ENCODE measurements around the gene LRRC15.

LRRC15 gene

GRCh38 chr3:194333212-194333980 lies 36.1 kb downstream of the LRRC15 start:
- DNase-seq (ENCODE audit: low read depth), result no peak

GRCh38 chr3:194332858-194333211 lies 36.7 kb downstream of the LRRC15 start:
- DNase-seq (ENCODE audit: low read depth), result no peak

- DNase-seq (ENCODE audit: low read depth), result no peak
Measured at GRCh38 chr3:194330579-194330978, 39.0 kb downstream of the LRRC15 start.

GRCh38 chr3:194330160-194330559 lies 39.4 kb downstream of the LRRC15 start:
- no peak for DNase-seq (ENCODE audit: low read depth)

- no peak for DNase-seq (ENCODE audit: low read depth)
Measured at GRCh38 chr3:194329583-194329965, 40.0 kb downstream of the LRRC15 start.

GRCh38 chr3:194328942-194329582 lies 40.5 kb downstream of the LRRC15 start:
- no peak for DNase-seq (ENCODE audit: low read depth)

GRCh38 chr3:194328053-194328657 lies 41.4 kb downstream of the LRRC15 start:
- DNase-seq (ENCODE audit: low read depth), result no peak

GRCh38 chr3:194327218-194328052 lies 42.1 kb downstream of the LRRC15 start:
- DNase-seq (ENCODE audit: low read depth), result no peak

- DNase-seq (ENCODE audit: low read depth), result no peak
Measured at GRCh38 chr3:194326968-194327217, 42.6 kb downstream of the LRRC15 start.

GRCh38 chr3:194326192-194326967 lies 43.2 kb downstream of the LRRC15 start:
- no peak for DNase-seq (ENCODE audit: low read depth)

GRCh38 chr3:194325424-194326153 lies 44.0 kb downstream of the LRRC15 start:
- no peak for DNase-seq (ENCODE audit: low read depth)

GRCh38 chr3:194324823-194325327 lies 44.7 kb downstream of the LRRC15 start:
- no peak for DNase-seq (ENCODE audit: low read depth)

- no peak for DNase-seq (ENCODE audit: low read depth)
Measured at GRCh38 chr3:194323785-194324735, 45.5 kb downstream of the LRRC15 start.

GRCh38 chr3:194322678-194323211 lies 46.8 kb downstream of the LRRC15 start:
- DNase-seq (ENCODE audit: low read depth), result no peak

GRCh38 chr3:194321693-194322640 lies 47.6 kb downstream of the LRRC15 start:
- DNase-seq (ENCODE audit: low read depth), result no peak

GRCh38 chr3:194320744-194321243 lies 48.7 kb downstream of the LRRC15 start:
- no peak for DNase-seq (ENCODE audit: low read depth)

GRCh38 chr3:194320100-194320499 lies 49.4 kb downstream of the LRRC15 start:
- DNase-seq (ENCODE audit: low read depth), result no peak

GRCh38 chr3:194318511-194319161 lies 50.9 kb downstream of the LRRC15 start:
- no peak for DNase-seq (ENCODE audit: low read depth)
